ENCODE results near the gene SP6.

The SP6 gene

DNA sequence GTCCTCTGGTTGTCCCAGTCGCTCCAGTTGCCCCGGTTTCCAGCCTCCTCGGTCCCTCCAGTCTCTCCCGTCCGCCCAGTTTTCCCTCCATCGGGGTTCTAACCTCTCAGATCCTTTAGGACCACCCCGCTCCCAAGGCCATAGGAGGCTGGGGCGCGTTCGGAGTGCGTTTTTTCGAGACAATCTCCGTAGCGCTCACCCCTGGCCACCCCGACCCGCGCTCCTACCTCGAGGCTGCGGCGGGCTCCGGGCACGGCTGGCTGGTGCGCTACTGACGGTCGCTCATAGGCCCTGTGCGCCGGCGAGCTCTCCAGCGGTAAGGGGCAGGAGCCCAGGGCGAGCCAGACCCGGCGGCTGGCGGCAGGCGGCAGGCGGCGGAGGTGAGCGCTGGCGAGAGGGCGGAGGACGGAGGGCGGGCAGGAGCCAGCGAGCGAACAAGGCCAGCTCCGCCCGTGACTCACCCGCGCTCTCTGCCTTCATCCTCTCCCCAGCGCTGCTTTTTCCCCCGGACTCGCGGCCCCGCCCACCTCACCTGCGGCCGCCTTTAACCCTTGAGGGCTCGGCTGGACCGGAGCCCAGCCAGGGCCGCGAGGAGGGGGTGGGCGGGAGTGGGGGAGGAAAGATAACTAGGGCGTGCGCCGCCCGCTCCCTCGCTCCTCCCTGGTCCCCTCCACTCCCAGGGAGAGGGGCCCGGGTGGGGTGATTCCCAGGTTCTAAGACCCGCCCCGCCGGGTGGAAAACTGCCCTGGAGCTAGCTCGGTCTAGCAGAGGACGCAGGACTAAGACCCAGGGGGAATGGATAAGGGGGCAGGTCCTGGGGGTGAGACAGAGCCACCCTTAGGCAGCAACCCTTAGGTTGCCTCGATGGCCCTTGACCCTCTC is at the start of gene SP6:
SP6 (minus strand) TSS at position 472 of the 882 bp plus-strand sequence. CDS start 2,734 bp downstream, outside the sequence.
- DNase-seq: peak; percentile 82

GRCh38 chr17:47899643-47900042 is 48.7 kb upstream of the SP6 start:
- DNase-seq: no peak

DNA sequence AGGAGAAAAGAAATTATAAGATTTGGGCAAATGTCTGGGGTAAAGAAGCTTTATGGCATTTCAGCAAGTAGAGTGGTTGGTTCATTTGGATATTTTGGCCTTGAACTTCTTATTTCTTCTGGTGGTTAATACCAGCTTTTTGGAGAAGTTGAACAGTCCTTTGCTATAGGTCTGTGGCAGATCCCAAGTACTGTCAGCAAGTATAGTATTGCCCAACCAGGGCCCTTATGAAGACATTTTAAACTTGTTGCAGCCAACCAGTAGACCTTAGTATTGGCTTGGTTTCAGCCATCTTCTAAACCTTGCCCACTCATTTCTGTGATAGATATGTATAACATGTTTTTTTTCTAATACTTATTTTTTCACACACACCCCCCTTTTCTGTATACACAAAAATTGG is 47.3 kb upstream of the SP6 start:
- DNase-seq: no peak

DNA sequence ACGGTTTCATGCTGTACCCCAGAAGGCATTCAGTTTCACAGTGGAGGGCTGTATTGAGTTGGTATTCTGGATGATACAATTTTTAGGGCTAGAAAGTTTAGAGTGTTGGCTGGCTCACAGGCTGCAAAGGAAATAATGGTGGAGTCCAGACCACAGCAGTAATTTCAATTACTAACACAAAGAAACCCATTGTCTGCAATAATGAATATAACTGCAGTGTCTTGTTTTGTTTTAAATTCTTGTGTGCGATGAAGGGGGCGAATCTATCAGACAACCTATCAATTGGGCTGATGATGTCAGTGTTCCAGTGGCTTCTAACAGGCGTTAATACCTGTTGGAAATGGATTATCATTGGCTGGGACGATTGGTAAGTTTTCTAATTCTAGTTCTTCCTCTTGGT is 46.6 kb upstream of the SP6 start:
- no peak for DNase-seq

- DNase-seq: peak; percentile 66
Observed at GRCh38 chr17:47896672-47897490, 45.9 kb upstream of the SP6 start.

DNA sequence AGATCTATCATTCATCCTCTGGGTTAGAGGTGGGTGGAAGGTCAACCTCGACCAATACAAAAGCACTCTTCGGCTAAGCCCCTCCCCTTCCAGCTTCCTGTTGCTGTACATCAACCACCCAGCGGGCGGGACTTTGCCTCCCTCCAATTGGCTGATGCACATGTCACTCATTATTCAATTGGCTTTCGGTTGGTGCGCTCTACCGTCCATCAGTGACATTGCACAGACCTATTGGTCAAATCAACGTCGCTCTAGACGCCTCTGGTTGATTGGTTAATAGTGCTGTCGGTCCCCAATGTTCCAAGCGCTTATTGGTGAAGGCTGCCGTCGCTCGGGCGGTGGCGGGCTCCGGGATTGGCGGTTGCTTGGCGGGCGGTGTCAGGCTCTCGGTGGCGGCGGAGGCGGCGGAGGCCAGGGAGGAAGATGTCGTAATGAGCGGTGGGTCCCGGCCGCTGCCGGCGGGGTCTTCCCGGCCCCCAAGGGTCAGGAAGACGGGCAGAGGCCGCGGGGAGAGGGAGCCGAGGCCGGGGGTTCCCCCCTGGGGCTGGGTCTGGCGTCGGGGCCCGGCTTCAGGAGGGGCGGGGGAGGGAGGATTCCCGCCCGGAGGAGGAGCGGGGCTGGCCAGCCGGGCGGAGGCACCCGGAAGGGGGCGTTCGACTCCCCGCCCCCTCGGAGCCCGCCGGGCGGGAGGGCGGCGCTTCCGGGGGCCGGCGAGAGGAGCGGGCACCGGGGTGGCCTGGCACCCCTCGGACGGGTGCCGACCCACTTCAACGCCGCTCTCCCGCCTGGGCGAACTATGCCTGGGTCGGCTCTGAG is 45.1 kb upstream of the SP6 start, which contains the start of gene SP2:
SP2 (plus strand) TSS at position 381 of the 816 bp plus-strand sequence; CDS start at position 432, 51 bp downstream.
- peak; percentile 100 for DNase-seq

DNA sequence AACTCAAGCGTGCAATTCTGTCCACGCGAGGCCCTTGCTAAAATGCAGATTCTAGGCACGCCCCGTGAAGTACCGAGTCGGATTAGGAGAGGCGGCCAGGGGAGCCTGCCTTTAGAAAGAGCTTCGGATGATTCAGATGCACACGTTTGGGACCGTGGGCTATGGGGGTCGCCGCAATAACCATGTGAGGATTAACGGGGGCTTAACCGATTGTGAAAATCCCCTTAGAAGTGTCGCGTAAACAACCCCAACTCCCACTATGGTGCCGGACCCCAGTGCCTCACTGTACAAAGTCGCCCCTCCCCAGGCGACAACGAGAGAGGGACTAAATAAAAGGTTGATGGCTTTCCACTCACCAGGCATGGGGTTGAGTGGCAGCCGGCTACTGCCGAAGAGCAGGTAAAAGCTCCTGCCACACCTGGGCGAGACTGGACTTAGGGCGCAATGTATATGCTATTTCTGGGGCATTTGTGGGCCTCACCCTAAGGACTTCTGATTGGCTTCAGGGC is 44.4 kb upstream of the SP6 start:
- DNase-seq: no peak

- DNase-seq: no peak
Observed at GRCh38 chr17:47894498-47895346, 43.8 kb upstream of the SP6 start.

DNA sequence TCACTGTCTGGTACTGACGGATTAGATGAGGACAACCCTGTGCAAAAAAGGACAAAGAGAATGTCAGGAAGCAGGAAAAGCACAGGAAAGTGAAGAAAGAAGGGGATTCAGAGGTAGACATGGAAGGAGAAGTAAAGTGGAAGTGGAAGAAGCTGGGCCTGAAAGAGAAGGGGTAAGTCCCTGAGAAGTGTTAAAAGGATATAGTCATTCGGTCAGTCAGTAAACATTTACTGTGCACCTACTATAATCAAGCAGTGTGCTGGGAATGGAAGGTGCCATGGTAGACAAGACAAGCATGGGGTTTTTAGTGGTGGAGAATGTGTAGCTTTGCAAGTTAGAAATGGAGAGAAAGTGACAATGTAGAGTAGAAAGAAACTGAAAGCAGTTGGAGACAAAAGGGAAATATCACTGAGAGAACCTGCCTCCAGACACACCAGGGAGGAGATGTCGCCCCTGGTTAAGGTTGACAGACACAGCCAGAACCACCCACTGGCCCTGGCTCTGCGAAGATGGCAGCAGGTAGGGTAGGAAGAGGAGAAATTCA is 40.7 kb upstream of the SP6 start:
- DNase-seq: no peak

GRCh38 chr17:47889734-47890529 is 39.0 kb upstream of the SP6 start:
- DNase-seq: peak; percentile 65

- no peak for DNase-seq
Observed at GRCh38 chr17:47888293-47888692, 37.3 kb upstream of the SP6 start.

GRCh38 chr17:47884905-47885730 is 34.2 kb upstream of the SP6 start:
- no peak for DNase-seq

DNA sequence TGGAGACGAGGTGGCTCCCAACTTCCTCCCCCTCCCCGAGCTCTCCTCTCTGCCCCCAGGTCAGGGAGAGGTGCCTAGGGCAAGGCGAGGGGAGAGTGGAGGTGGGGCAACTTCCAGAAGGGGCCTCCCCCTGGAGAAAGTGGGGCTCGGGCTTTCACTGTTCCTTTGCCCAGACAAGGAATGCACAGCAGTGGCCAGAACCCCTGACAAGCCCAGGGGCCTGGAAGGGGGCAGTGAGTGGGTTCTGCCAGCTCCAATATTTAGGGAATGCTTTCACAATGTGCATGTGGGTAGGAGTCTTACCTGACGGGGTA is 33.4 kb upstream of the SP6 start:
- no peak for DNase-seq

DNA sequence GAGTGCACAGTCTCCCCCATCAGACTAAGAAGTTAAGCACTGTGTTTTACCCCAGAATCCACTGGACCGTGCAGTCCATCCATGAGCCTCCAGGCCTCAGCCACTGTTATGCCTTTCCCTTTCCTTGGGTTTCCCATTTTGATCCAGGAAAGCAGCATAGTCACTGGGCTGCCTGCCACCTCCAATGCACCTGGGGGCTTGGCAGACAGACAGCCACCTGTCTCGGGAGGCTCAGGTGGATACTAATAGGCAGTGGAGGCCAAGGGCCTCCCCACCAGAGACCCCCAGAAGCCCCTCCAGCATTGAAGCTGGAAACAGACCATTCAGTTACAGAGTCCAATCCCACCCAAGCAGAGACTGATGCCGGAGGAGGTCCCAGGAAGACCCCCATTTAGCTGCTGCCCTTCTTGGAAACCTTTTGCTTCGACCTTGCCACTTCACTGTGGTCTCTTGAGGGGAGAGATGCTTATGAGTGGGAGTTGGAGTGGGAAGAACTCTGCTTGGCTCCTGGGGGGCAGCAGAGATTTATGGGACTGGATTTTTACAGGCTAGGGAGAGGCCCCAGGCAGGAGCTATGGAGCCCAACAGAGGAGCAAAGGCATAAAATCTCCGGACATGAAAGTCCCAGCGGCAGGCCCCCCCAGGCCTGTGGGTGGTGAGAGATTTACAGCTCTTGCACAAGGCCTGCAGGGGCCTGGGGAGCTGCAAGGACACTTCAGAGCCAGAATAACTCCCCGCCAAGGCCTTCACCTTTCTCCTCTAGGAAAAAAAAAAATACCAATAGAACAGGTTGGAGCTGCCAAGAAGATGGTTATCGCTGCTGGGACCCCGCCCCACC is 32.8 kb upstream of the SP6 start:
- DNase-seq: no peak

GRCh38 chr17:47882695-47883588 is 32.0 kb upstream of the SP6 start:
- DNase-seq: no peak

- DNase-seq: no peak
Observed at GRCh38 chr17:47882247-47882646, 31.3 kb upstream of the SP6 start.

GRCh38 chr17:47879776-47880454 is 29.0 kb upstream of the SP6 start:
- DNase-seq: no peak

Data from NCI-H526 treated with DMSO at 0.1 percent for 48 hours (cell line).